PC-3 (cell line): Measurements from ENCODE around the gene GTF3C5. TPM values are rescaled to one million over a fixed set of nuclear protein-coding genes. Genes with fewer than 3 reads are reported as not detected.

Experiments used
- ATAC-seq: fragments of 200-7000 bp; cut with Tn5 transposase; 2 replicates; pipeline ENCODE4 v1.9.1; 2020; ENCODE audit warnings: mild to moderate bottlenecking, moderate library complexity
- BruUV-seq: library from RNA; stranded (reverse); fragments of 400-500 nt; replicated peaks from 2 replicates; lab custom pipeline; 2021; lab: Mats Ljungman, UMichigan
- CTCF ChIA-PET: fragments of 300-600 bp; sonication (Branson Sonifier 250); formaldehyde crosslinking; loops from one replicate; lab custom pipeline; 2022; ENCODE audit warnings: antibody characterized with exemption; lab: Charles Lee
- POLR2A ChIA-PET: fragments of 300-600 bp; sonication (Branson Sonifier 250); formaldehyde crosslinking; loops from one replicate; lab custom pipeline; 2022; ENCODE audit warnings: antibody characterized with exemption; ENCODE audit not compliant: unreplicated experiment; lab: Charles Lee
- DNase-seq: peaks from one replicate; pipeline ENCODE4 v3.0.0-alpha.2; 2015
- H2AFZ ChIP-seq: fragments of 300-600 bp; sonication (generic); 2 replicates; pipeline ENCODE4 v1.6.0; 2016; ENCODE audit warnings: antibody characterized with exemption, low read length
- H3F3A ChIP-seq: fragments of 300-600 bp; sonication (generic); one replicate; pipeline ENCODE4 v1.6.0; 2017; ENCODE audit warnings: antibody characterized with exemption, low read length, control low read depth, mild to moderate bottlenecking; ENCODE audit not compliant: unreplicated experiment
- H3K27ac ChIP-seq: fragments of 300-600 bp; sonication (generic); 2 replicates; pipeline ENCODE4 v1.5.1; 2016; ENCODE audit warnings: mild to moderate bottlenecking, low read length
- H3K27me3 ChIP-seq: fragments of 300-600 bp; sonication (generic); 2 replicates; pipeline ENCODE4 v1.6.1; 2016; ENCODE audit warnings: low read length, mixed read lengths
- H3K36me3 ChIP-seq: fragments of 300-600 bp; sonication (generic); 2 replicates; pipeline ENCODE4 v1.6.1; 2016; ENCODE audit warnings: low read depth, mixed run types, low read length, mixed read lengths
- H3K4me1 ChIP-seq: fragments of 300-600 bp; sonication (generic); 2 replicates; pipeline ENCODE4 v1.5.1; 2016; ENCODE audit warnings: low read length; ENCODE audit not compliant: insufficient read depth
- H3K4me2 ChIP-seq: fragments of 300-600 bp; sonication (generic); 2 replicates; pipeline ENCODE4 v1.6.0; 2016; ENCODE audit warnings: low read length
- H3K4me3 ChIP-seq: fragments of 300-600 bp; sonication (generic); 2 replicates; pipeline ENCODE4 v1.5.1; 2016; ENCODE audit warnings: mild to moderate bottlenecking, low read length, mixed read lengths
- H3K79me2 ChIP-seq: fragments of 300-600 bp; sonication (generic); 2 replicates; pipeline ENCODE4 v1.6.1; 2017; ENCODE audit warnings: low read length, mixed read lengths
- H3K9ac ChIP-seq: fragments of 300-600 bp; sonication (generic); 2 replicates; pipeline ENCODE4 v1.6.0; 2016; ENCODE audit warnings: mild to moderate bottlenecking, low read length
- H3K9me2 ChIP-seq: fragments of 300-600 bp; sonication (generic); replicated peaks from 2 replicates; pipeline ENCODE4 v1.6.1; 2016; ENCODE audit warnings: mixed run types, low read length, mixed read lengths
- H3K9me3 ChIP-seq: fragments of 300-600 bp; sonication (generic); 2 replicates; pipeline ENCODE4 v1.6.1; 2016; ENCODE audit warnings: low read length, mixed read lengths
- H4K20me1 ChIP-seq: fragments of 300-600 bp; sonication (generic); 2 replicates; pipeline ENCODE4 v1.6.1; 2016; ENCODE audit warnings: low read length, mixed read lengths
- EZH2 ChIP-seq: fragments of 300-600 bp; sonication (generic); IDR thresholded peaks from one replicate; pipeline ENCODE4 v1.6.1; 2017; ENCODE audit warnings: antibody characterized with exemption, mild to moderate bottlenecking, low read length; ENCODE audit not compliant: unreplicated experiment
- EZH2phosphoT487 ChIP-seq: fragments of 300-600 bp; sonication (generic); IDR thresholded peaks from 2 replicates; pipeline ENCODE4 v1.6.1; 2018; ENCODE audit warnings: mild to moderate bottlenecking, antibody characterized with exemption, low read length, borderline replicate concordance
- intact Hi-C: fragments of 100-400 bp; cut with micrococcal nuclease; formaldehyde crosslinking; loops from 2 replicates; pipeline ENCODE4 v1.9.0; 2023
- total RNA-seq: library from RNA; depleted of rRNA; stranded (reverse); fragments of >200 nt; gene quantifications from 2 replicates; pipeline ENCODE4 v1.2.3, GENCODE V29; 2014
- TF ChIP-seq, protein P1 (sequence below): fragments of 300-600 bp; sonication (generic); conservative IDR thresholded peaks from 2 replicates; pipeline ENCODE4 v1.5.1; 2017; ENCODE audit warnings: antibody characterized with exemption, low read depth, mild to moderate bottlenecking, low read length

Gene GTF3C5
- total RNA-seq, 1 experiment from 2014 or later = 78.5 TPM

DNA sequence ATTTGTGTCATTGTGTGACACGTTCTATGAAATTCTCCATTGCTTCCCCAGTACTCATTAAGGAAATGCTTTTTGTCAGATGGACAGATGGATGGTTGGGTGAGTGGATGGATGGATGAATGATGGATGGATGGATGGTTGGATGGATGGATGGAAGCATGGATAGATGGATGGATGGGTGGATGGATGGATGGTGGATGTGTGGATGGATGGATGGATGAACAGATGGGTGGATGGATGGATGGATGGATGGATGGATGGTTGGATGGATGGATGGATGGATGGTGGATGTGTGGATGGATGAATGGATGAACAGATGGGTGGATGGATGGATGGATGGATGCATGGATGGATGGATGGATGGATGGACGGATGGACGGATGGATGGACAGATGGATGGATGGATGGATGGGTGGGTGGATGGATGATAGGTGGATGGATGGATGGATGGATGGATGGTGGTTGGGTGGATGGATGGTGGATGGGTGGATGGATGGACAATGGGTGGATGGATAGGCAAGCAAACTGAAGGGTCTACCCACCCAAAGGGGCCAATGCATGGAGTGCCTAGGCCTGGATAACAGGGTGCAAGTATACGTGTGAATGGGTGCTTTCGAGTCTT is 24.0 kb upstream of the GTF3C5 start:
- no peak for TF ChIP-seq EZH2
- TF ChIP-seq EZH2phosphoT487 = no peak
- TF ChIP-seq, protein P1, sequence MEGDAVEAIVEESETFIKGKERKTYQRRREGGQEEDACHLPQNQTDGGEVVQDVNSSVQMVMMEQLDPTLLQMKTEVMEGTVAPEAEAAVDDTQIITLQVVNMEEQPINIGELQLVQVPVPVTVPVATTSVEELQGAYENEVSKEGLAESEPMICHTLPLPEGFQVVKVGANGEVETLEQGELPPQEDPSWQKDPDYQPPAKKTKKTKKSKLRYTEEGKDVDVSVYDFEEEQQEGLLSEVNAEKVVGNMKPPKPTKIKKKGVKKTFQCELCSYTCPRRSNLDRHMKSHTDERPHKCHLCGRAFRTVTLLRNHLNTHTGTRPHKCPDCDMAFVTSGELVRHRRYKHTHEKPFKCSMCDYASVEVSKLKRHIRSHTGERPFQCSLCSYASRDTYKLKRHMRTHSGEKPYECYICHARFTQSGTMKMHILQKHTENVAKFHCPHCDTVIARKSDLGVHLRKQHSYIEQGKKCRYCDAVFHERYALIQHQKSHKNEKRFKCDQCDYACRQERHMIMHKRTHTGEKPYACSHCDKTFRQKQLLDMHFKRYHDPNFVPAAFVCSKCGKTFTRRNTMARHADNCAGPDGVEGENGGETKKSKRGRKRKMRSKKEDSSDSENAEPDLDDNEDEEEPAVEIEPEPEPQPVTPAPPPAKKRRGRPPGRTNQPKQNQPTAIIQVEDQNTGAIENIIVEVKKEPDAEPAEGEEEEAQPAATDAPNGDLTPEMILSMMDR = no peak
- Histone ChIP-seq H3K27me3 (0 out of 2 replicates have a peak, but pooled peaks cover 5% of the 10 kb centered on the region), H2AFZ (no peak overlapping the region), H3K4me3 (no peak overlapping the region), H3K4me1 (no peaks in the 10 kb centered on the region), H3K9ac (no peak overlapping the region), H3K36me3 (no peaks in the 10 kb centered on the region), H3K27ac (no peak overlapping the region), H3F3A (no peaks in the 10 kb centered on the region), H3K79me2 (no peaks in the 10 kb centered on the region), H3K9me3 (no peaks in the 10 kb centered on the region), H3K4me2 (no peak overlapping the region), H4K20me1 (no peaks in the 10 kb centered on the region), H3K9me2 (no peaks in the 10 kb centered on the region)
- no TSS peak for BruUV-seq
- POLR2A ChIA-PET = no interaction called here
- intact Hi-C loops = no loop called here
- CTCF ChIA-PET = no interaction called here
- no peak for DNase-seq
- ATAC-seq = no peak

DNA sequence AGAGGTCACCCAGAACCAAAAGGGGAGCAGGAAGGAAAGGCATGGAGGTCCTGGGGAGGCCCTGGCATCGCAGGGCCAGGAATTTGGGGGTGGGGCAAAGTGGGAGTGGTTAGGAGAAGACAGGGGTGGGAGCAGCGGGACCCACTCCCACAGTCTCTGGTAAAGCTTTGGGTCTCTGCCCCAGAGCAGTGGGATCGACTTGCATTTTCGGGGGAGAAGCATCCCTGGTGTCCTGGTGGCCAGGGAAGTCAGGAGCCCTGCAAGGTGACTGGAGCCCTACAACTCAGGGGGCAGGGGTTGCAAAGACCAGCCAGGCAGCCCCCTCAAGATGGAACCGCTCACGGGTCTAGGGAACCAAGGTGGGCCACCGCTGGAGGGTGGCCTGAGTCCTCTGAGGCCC is 22.4 kb upstream of the GTF3C5 start:
- H3K9me3 ChIP-seq = no peaks in the 10 kb centered on the region
- H3F3A ChIP-seq = no peaks in the 10 kb centered on the region
- CTCF ChIA-PET = no interaction called here
- H3K27ac ChIP-seq = no peak overlapping the region
- no peak overlapping the region for H3K4me3 ChIP-seq
- H3K9ac ChIP-seq = no peak overlapping the region
- no peaks in the 10 kb centered on the region for H3K36me3 ChIP-seq
- no TSS peak for BruUV-seq
- H3K27me3 ChIP-seq = no peaks in the 10 kb centered on the region
- intact Hi-C loops = no loop called here
- no peaks in the 10 kb centered on the region for H3K79me2 ChIP-seq
- no peaks in the 10 kb centered on the region for H3K4me1 ChIP-seq
- DNase-seq = no peak
- no peaks in the 10 kb centered on the region for H4K20me1 ChIP-seq
- no peaks in the 10 kb centered on the region for H3K9me2 ChIP-seq
- no peak for ATAC-seq
- no peak overlapping the region for H3K4me2 ChIP-seq
- H2AFZ ChIP-seq = no peak overlapping the region
- TF ChIP-seq EZH2 = no peak
- TF ChIP-seq, protein P1 = no peak
- no peak for TF ChIP-seq EZH2phosphoT487
- POLR2A ChIA-PET = no interaction called here

DNA sequence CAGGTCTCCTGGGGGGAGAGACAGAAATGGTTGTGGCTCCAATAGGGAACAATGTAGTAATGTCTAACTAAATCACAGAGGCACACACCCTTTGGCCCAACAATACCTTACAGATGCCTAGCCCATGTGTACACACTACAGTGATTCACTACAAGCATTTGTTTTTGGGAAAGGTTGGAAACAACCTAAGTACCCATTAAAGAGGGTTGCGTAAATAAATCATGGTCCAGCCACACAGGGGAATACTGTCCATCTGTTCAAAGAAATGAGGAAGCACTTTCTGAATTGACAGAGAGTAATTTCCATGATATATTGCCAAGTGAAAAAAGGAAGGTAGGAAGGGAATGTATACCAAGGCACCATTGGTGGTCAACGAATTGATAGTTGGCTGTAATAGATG is 22.0 kb upstream of the GTF3C5 start:
- no peaks in the 10 kb centered on the region for H3K9me2 ChIP-seq
- H3K4me2 ChIP-seq = no peak overlapping the region
- TF ChIP-seq EZH2 (no peak), EZH2phosphoT487 (no peak)
- TF ChIP-seq, protein P1 = no peak
- no peak overlapping the region for H3K27ac ChIP-seq
- H3K4me1 ChIP-seq = no peaks in the 10 kb centered on the region
- no peaks in the 10 kb centered on the region for H3K9me3 ChIP-seq
- ATAC-seq = no peak
- H3K79me2 ChIP-seq = no peaks in the 10 kb centered on the region
- no peaks in the 10 kb centered on the region for H3K36me3 ChIP-seq
- ChIA-PET POLR2A (no interaction called here), CTCF (no interaction called here)
- BruUV-seq = no TSS peak
- no peak for DNase-seq
- no peaks in the 10 kb centered on the region for H3K27me3 ChIP-seq
- H4K20me1 ChIP-seq = no peaks in the 10 kb centered on the region
- intact Hi-C loops = no loop called here
- H3K4me3 ChIP-seq = no peak overlapping the region
- no peak overlapping the region for H3K9ac ChIP-seq
- H3F3A ChIP-seq = no peaks in the 10 kb centered on the region
- no peak overlapping the region for H2AFZ ChIP-seq
